Measurements from ENCODE around the gene CFAP97D2.
A peak's percentile ranks its signal among the peaks of the same experiment; 100 is the strongest.
"Not testable (repeated sequence)": the region's sequence is repeated elsewhere in the genome, so short reads cannot be mapped to it uniquely, and the experiment has no call there.

The CFAP97D2 gene

DNA sequence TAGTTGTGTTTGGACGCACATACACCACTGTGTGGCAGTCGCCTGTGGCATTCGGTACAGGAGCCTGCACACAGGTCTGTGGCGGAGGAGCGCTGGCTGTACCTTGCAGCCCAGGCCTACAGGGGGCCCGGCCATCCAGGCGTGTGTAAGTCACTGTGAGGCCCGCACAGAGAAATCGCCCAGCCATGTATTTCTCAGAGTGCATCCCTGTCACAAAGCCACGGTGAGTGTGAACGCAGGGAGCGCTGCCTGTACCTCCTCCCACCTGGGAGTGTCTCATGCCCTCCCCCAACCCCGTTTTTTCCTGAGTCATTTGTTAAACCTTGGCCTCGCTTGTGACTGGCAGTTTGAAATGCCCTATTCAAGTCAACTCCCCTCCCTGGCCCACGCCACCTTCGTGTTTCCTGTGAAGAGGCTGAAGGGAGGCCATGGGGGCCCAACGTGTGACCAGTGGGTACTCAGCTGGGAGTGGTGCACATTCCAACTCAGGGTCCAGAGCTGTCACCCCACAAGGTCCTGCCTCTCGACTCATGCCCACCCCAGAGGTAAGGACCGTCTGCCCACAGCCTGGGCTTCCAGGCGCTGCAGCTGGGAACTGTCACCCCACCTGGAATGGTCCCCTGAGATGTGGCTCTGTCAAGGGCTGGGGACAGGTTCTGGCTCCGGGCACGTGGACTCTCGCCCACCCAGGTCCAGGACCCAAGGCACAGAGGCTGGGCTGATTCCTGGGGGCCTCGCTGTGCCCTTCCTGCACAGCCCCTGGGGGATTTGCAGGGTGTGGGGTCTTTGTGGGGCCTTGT, 35.1 kb upstream of the CFAP97D2 start:
- DNase-seq (ENCODE audit: low spot score): peak; percentile 83

DNA sequence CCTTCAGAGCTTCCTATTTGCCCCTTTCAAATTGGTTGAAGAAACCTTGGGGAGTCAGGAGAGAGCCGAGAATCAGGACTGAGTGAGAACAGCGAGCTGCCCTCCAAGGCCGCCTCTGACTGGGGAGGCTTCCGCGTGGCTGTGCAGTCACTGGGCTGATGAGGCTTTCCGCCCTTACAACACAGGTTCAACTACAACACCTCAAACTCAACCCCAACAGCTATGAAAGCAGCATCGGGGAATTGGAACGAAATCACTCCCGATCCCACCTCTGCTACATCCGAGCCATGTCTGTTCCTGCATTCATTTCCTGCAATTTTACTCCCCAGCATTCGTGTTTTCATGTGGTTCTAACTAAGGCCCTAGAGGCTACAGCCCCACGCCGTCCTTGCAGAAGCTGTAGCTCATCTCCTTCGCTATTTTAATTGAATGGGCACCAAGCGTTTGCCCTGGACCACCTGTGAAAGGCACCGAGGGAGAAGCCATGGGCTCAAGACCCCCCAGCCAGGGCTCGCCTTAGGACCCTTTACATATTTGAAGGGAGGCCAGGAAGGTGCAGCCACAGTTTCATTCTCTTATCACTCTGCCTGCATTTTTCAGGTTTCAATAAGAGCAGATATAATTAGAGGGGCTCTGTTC, 34.3 kb upstream of the CFAP97D2 start:
- no peak for DNase-seq (ENCODE audit: low spot score)

DNA sequence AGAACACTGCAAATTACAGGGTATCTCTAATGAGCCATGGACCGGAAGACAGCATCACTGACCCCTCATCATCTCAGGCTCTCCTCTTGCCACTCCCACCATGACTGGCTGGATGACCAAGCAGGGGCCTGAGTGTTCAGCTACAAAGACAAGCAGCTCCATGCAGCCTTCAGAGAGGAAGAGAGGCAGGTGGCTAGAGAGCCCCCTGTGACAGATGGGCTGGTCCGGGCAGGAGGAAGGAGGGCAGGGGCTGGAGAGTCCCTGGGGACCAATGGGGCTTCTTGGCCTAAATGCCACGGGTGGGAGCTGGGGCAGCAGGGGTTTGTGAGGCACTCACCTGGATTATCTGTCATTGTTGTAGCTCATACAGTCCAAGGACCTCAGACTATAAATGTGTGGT, 33.8 kb upstream of the CFAP97D2 start:
- DNase-seq (ENCODE audit: low spot score): peak; percentile 45

DNA sequence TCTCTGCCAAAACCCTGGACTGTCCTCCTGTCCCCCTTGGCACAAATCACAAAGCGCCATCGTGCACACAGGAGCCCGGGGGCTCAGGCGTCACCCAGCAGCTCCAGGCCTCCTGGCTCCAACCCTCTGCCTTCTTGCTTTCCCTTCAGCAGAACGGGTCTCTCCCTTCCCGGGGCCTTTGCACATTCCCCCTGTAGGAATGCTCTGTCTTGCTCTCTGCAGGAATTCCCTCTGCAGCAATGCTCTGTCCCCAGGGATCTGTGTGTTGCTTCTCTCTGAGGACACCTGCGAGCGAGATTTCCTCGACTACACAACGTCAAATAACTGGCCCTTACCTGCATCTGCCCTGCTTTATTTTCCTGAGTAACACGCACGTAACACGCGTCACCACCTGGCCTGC, 33.3 kb upstream of the CFAP97D2 start:
- no peak for DNase-seq (ENCODE audit: low spot score)

DNA sequence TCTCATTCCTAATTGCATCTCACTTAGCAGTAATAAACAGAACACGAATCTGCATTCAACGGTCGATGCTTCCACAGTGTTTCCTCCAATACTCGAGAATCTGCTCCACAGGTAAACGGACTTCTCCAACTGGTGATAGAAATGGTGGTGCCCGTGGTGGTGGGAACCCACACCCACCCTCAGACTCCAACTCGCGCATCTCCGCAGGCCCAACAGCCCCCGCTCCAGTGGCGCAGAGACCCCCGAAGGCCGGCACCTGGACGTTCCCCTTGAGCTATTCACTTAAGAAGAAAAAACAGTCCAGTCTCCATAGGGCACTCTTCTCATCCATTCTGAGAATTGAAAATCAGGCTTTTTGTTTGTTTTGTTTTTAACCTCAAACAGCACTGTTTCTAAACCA, 32.9 kb upstream of the CFAP97D2 start:
- DNase-seq (ENCODE audit: low spot score): no peak

DNA sequence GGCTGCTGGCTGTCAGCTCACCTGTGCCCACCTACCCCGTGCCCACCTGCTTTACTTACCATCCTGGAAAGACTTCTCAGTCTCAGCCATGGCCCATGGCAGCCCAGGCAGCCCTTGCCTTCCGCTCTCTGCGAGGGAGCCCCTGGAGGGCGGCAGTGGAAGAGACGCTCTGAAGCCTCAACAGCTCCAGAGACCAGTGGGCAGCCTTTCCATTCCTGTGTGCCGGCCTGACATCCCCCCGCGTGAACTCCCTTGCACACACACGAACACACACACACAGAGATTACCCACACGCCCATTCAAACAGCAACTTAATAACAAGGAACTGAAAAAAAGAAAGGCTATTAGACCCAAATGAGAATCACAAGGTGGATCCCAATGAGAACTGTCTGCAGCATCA, 32.4 kb upstream of the CFAP97D2 start:
- no peak for DNase-seq (ENCODE audit: low spot score)

DNA sequence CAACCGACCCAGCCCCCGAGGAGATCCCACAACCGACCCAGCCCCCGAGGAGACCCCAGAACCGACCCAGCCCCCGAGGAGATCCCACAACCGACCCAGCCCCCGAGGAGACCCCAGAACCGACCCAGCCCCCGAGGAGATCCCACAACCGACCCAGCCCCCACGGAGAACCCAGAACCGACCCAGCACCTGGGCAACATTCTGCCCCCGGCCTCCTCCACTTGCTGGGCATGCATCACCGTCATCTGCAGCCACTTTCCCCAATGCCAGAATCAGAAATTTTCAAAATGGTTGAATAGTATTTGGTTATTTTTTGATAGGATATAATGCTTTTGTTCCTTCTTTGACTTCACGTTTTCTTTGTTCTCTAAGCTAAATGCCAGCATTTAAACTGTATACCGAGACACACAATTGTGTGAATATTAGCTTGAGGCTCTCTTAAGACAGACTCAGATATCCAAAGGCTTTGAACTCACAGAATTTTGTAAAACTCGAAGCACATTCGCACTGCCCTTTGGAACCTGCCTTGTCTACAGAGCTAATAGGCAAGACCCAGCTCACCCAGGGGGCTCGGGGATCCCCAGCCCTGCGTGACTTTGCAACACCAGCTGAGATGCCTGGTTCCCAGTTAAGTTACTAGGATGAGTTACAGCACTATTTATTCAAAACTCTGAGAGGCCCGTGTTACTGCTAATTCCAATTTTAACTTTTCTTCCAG, 31.1 kb upstream of the CFAP97D2 start:
- no peak for DNase-seq (ENCODE audit: low spot score)

DNA sequence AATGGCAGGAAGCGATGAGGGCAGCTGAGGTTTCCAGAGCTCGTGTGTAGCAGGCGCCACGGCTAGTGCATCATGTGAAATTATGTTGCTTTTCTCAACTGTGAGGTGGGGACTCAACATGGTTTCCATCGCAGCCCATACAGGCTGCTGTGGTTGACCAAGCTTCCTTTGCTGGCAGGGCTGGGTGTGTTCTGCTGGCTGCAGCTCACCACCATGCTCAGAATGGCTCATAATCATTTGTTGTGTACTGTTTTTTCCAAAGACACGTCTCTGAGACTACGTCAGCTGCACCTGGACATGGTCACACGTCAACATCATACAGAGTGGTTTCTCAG, 30.6 kb upstream of the CFAP97D2 start:
- no peak for DNase-seq (ENCODE audit: low spot score)

DNA sequence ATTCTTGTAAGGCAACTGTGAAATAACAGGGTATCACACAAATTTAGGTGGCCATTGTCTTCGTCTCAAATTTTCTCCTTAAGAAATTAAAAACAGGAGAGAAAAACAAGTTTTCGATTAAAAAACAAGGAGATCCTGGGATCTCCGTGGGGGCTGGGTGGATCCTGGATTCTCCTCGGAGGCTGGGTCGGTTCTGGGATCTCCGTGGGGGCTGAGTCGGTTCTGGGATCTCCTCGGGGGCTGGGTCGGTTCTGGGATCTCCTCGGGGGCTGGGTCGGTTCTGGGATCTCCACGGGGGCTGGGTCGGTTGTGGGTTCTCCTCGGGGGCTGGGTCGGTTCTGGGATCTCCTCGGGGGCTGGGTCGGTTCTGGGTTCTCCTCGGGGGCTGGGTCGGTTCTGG, 30.2 kb upstream of the CFAP97D2 start:
- DNase-seq (ENCODE audit: low spot score): not testable (repeated sequence)

DNA sequence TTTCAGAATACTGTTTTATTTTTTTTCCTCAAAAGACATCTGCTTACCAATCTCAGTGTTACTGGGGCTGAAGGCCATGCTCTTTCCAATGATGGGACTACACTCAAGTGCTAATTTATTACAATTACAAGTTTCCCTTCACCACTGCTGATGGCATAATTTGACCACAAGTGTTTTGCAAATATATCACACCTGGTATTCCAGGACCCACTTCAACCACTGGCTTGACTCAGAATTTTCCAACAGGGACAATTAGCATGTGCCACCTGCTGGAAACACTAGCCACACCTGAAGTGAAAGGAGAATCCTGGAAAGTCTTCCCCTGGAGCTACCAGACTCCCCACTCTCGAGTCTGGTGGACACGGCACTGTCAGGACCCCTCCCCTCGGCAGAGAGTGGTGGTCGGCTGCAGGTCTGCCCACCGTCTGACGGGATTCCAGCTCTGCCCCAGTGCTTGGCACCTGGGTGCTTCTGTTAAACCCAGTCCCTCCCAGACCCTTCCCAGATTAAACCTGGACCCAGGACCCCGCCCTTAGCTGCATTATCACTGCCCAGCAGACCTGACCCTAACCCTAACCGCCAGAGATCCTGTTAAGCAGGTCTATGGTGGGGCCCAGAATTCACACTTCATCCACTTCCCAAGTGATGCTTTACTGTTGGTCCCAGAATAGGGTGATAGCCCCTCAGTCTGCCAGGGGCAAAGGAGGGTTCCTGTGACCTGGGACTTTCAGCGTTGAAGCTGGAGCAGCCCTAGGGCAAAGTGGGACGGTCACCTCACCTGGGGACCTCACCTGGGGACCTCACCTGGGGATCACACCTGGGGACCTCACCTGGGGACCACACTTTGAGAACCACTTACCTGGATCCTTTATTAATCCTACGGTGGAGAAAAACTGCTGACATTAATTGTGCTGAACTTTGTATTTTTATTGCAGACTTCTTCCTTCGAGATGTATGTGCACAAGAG, 29.0 kb upstream of the CFAP97D2 start:
- no peak for DNase-seq (ENCODE audit: low spot score)

DNA sequence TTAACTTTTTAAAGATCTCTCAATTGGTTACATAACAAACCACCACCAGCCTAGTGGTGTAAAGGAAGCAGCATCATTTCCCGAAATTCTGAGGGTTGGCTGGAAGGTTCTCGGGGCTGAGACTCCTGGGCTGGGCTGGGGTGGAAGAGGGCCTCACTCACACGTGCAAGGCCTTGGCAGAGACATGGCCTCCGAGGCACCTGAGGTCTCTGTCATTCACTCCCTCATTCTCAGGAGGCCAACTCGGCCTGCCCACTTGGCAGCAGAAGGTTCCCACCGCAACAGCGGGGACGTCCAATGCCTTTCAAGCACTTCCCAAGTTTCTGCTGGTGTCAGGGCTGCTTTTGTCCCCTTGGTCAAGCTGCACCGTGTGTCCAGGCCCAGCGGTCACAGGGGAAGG, 28.0 kb upstream of the CFAP97D2 start:
- no peak for DNase-seq (ENCODE audit: low spot score)

DNA sequence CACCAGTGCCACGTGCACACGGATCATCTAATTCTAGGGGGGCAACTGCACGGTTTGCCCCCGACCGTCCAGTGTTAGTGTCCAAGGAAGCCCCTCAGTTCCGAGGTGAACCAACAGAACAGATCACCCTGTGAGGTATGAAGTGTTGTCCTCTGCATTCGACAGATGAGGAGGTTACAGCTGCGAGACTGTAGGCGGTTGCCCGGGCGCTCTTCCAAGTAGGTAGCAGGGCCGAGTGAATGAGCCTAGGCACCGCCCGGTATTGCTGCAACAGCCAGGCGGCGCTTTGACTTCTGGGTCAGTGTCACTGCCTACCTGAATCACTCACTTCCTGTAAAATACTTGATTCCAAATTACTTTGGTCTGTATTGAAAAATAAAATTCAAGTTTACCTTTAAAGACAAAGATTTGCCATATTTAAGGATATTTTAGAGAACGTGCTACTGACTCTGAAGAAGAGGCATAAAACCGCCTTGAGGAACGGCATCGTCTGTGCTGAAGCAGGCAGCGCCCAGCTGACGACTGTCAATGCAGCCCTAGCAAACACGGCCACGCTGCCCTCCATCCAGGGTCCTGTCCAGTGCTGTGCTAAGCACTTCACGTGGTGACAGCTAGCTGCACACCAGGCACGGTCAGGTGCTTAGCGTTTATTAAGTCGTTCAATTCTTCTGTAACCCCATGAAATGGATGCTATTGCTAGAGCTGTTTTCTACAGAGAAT, 27.3 kb upstream of the CFAP97D2 start:
- DNase-seq (ENCODE audit: low spot score): no peak

DNA sequence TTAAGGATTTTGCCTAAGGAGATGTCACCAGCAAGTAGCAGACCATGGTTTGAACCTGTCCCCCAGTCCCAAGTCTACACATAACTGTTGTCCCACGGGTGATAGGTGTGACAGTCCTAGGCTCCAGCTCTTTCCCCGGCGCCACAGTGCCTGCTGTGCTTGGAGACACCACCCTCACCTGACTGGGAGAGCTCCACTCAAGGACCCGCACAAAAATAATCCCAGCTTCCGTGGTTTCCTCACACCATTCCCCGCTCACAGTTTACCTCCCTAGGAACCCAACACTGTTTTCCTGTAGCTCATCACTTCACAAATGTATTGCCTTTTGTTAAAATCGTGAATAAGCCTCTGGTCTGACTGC, 26.8 kb upstream of the CFAP97D2 start:
- DNase-seq (ENCODE audit: low spot score): no peak

DNA sequence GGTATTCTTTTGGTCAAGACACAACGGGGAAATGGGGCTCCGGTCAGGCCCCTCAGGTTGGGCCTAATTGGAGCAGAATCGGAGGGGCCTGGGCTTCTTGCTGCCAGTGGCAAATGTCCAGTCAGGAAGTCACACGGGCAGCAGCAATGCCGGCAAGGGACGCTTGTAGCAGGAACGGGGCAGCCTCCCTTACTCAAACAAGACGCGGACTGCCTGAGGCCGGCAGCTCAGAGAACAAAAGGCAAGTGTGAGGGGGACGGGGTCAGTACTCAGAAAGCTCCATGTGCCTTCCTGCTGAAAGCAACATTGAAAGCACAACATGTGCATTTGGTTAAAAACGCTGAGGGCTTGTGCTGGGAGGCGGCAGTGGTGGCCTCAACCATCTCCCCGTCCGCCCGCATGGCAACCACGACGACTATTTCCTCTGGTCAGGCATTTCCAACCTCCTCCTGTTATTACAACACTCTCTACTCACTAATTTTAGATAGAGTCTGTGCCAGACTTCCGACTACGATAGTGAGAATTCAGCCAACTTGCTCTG, 26.2 kb upstream of the CFAP97D2 start:
- no peak for DNase-seq (ENCODE audit: low spot score)

DNA sequence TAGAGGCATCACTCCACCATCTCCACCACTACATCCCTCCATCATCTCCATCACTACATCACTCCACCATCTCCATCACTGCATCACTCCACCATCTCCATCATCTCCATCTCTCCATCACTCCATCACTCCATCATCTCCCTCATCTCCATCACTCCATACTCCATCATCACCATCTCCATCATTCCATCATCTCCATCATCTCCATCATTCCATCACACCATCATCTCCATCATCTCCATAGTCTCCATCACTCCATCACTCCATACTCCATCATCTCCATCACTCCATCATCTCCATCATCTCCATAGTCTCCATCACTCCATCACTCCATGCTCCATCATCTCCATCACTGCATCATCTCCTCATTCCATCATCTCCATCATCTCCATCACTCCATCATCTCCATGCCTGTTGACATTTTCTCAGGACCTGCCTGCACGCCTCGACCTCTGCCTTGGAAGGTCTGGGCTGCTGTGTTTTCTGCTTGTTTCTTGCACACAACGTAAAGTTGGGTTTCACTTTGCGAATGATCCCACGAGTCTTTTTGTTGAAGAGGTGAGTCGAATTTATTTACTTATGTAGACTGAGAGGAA, 25.5 kb upstream of the CFAP97D2 start:
- no peak for DNase-seq (ENCODE audit: low spot score)

DNA sequence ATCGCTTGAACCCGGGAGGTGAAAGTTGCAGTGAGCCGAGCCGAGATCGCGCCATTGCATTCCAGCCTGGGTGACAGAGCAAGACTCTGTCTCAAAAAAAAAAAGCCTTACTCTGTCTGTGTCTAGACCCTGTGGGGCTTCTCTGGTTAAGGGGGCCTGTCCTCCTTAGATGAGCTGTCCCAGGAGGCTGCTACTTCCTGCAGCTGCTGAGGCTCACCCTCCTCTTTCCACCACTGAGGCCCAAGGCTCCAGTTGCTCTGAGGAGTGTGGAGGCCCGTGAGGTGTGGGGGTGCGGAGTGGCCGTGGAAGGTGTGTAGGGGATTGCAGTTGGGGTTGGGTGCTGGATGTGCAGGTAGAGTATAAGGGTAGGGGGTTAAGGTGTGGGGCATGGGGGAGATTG, 24.6 kb upstream of the CFAP97D2 start:
- no peak for DNase-seq (ENCODE audit: low spot score)

DNA sequence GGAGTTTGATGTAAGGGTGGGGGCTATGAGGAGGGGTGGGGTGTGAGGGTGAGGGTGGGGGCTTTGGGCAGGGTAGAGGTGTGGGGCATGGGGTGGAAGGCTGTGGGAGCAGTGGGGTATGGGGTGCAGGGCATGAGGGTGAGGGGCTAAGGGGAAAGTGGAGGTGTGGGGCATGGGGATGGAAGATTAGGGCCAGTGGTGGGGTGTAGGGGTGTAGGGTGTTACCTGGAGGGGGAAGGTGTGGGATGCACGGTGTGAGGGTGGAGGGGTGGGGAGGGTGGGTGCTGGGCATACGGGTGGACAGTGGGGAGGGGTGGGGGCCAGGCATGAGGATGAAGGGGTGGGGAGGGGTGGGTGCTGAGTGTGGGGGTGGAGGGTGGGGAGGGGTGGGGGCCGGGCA, 23.7 kb upstream of the CFAP97D2 start:
- no peak for DNase-seq (ENCODE audit: low spot score)

DNA sequence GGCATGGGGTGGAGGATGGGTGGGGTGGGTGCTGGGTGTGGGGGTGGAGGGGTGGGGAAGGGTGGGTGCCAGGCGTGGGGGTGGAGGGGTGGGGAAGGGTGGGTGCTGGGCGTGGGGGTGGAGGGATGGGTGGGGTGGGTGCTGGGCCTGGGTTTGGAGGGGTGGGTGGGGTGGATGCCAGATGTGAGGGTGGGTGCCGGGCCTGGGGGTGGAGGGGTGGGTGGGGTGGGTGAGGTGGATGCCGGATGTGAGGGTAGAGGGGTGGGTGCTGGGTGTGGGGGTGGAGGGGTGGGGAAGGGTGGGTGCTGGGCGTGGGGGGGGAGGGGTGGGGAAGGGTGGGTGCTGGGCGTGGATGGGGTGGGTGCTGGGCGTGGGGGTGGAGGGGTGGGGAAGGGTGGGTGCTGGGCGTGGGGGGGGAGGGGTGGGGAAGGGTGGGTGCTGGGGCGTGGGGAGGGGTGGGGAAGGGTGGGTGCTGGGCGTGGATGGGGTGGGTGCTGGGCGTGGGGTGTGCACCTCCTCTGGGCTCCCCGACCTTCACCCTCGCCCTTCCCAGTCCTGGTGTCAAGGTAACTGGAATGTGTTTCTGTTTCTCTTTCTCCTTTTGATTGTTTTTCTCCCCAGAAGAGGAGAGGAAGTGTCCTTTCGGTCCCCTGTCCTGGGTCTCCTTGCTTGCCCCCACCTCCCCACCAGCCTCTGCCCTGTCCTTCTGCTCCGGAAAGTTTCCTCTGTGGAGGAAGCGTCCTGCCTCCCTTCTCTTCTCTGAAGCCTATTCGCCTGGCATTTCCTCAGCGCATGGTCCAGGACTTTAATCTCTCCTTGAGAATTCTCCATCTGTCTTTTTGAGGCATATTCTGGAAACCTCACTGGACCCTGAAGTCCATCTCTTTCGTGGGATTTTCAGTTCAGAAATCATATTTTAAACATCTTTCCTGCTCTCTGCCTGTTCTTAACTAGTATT, 22.9 kb upstream of the CFAP97D2 start:
- no peak for DNase-seq (ENCODE audit: low spot score)

DNA sequence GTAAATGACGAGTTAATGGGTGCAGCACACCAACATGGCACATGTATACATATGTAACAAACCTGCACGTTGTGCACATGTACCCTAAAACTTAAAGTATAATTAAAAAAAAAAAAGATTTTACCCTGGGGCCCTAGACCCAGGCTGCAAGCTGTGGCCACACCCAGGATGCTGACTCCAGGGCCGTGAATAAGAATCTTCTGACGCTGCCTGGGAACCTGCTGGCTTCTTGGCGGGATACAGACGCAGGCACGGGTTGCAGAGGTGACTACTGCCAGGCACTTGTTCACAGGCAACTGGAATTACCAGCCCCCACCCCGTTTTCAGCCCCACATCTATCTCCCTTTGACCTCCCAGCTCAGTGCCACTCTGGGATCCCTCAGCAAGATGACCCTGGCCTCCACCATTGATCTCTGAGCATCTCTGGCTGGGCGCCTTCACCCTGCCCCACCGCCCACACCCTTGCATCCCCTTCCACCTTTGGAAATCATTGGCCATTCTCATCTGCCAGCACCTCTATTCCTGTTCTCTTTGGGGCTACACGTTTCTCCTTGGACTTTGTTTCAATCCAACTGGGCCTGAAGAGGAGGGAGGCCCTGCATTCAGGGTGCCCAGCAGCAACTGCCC, 21.1 kb upstream of the CFAP97D2 start:
- no peak for DNase-seq (ENCODE audit: low spot score)

Measured in SK-N-DZ (cell line).